Effector memory CD8-positive, alpha-beta T cell (primary cell): ENCODE data around the gene PLPP4.
A peak's percentile ranks its signal among the peaks of the same experiment; 100 is the strongest.

Experiments
- ATAC-seq: fragments of 150-1000 bp; cut with Tn5 transposase; replicated peaks from 2 replicates; pipeline ENCODE4 v1.10.0; 2021; ENCODE audit warnings: mild to moderate bottlenecking, moderate library complexity
- DNase-seq, 3 experiments: peaks; one replicate each; pipeline ENCODE4 v3.0.0; 2021
- H3K27ac Mint-ChIP-seq, 2 donors: one replicate each; pipeline ENCODE4 v1.8.0; 2022; ENCODE audit warnings: mild to moderate bottlenecking in 2 of 2, mixed read lengths in 2 of 2, moderate library complexity in 2 of 2
- H3K27me3 Mint-ChIP-seq, 2 donors: one replicate each; pipeline ENCODE4 v1.8.0; 2022; ENCODE audit warnings: mixed read lengths in 2 of 2
- H3K36me3 Mint-ChIP-seq: one replicate; pipeline ENCODE4 v1.8.0; 2022; ENCODE audit warnings: mild to moderate bottlenecking, moderate library complexity, mixed read lengths; ENCODE audit not compliant: insufficient read depth
- H3K4me1 Mint-ChIP-seq, 2 donors: one replicate each; pipeline ENCODE4 v1.8.0; 2022; ENCODE audit warnings: low read depth in 2 of 2, mixed read lengths in 2 of 2
- H3K4me3 Mint-ChIP-seq, 2 donors: one replicate each; pipeline ENCODE4 v1.8.0; 2022; ENCODE audit warnings: mild to moderate bottlenecking in 2 of 2, mixed read lengths in 2 of 2, moderate library complexity in 2 of 2
- H3K9me3 Mint-ChIP-seq, 2 donors: one replicate each; pipeline ENCODE4 v1.8.0; 2022; ENCODE audit warnings: mixed read lengths in 2 of 2

PLPP4 gene

DNA sequence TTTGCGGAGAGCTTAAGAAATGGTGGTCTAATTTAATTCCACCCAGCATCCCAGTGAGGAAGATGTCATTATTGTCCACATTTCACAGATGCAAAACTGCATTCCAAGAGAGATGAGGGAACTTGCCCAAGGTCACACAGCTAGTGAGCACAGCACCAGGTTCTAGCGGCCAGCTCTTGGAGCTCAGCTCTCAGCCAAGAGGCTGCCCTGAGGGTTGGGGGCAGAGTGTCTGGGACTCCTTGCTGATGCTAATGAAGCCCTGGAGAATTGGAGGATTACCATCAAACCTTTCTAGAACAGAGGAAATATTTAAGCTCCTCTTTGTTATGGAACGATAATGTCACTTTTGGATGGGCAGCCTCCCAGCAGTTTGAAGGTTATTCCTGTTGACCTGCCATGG is 48.0 kb downstream of the PLPP4 start:
- H3K9me3 Mint-ChIP-seq, result peaks cover 0 to 1% of the 10 kb centered on the region in 2 donors
- H3K4me3 Mint-ChIP-seq, result no peak overlapping the region
- ATAC-seq (no peak), DNase-seq (no peak)
- H3K27me3 Mint-ChIP-seq, result peaks cover 2 to 11% of the 10 kb centered on the region in 2 donors
- H3K4me1 Mint-ChIP-seq, result no peaks in the 10 kb centered on the region
- H3K36me3 Mint-ChIP-seq, result no peaks in the 10 kb centered on the region
- no peak overlapping the region for H3K27ac Mint-ChIP-seq

- Mint-ChIP-seq H3K4me1 (no peaks in the 10 kb centered on the region), H3K9me3 (no peaks in the 10 kb centered on the region), H3K36me3 (no peaks in the 10 kb centered on the region), H3K27me3 (peaks cover 0 to 11% of the 10 kb centered on the region in 2 donors), H3K4me3 (no peak overlapping the region), H3K27ac (no peak overlapping the region)
- no peak for ATAC-seq
- DNase-seq, result no peak
Measured at GRCh38 chr10:120505866-120506265, 48.8 kb downstream of the PLPP4 start.

- Mint-ChIP-seq H3K36me3 (no peaks in the 10 kb centered on the region), H3K27me3 (peaks cover 0 to 11% of the 10 kb centered on the region in 2 donors)
- ATAC-seq, result no peak
Measured at GRCh38 chr10:120506674-120507073, 49.6 kb downstream of the PLPP4 start.

DNA sequence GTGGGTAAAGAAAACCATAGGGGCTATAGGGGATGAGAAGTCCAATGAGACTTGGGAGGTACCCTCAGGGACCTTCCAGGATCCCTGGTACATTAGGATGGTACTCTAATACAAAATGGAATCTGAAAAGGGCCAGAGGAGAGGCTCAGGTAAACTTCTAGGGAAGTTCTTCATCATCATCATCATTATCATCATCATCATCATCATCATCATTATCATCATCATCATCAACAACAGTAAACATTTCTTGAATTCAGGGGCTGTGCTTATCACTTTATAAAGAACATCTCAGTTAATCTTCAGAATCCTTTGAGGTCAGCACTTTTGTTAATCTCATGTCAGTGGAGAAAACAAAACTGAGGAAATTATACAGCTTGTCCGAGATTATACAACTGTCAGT is 50.1 kb downstream of the PLPP4 start:
- H3K27me3 Mint-ChIP-seq, result peaks cover 0 to 7% of the 10 kb centered on the region in 2 donors
- H3K4me3 Mint-ChIP-seq, result no peak overlapping the region
- DNase-seq, result no peak
- no peak overlapping the region for H3K27ac Mint-ChIP-seq
- no peaks in the 10 kb centered on the region for H3K9me3 Mint-ChIP-seq
- no peaks in the 10 kb centered on the region for H3K36me3 Mint-ChIP-seq
- ATAC-seq, result no peak
- H3K4me1 Mint-ChIP-seq, result no peaks in the 10 kb centered on the region

More at GRCh38 chr10:120506674-120507073, 49.6 kb downstream of the PLPP4 start:
- Mint-ChIP-seq H3K27ac (no peak overlapping the region), H3K4me1 (no peaks in the 10 kb centered on the region), H3K4me3 (no peak overlapping the region), H3K9me3 (no peaks in the 10 kb centered on the region)
- DNase-seq, result no peak

- H3K9me3 Mint-ChIP-seq, result no peaks in the 10 kb centered on the region
- DNase-seq (no peak), ATAC-seq (no peak)
- no peak overlapping the region for H3K27ac Mint-ChIP-seq
- H3K27me3 Mint-ChIP-seq, result peaks cover 0 to 6% of the 10 kb centered on the region in 2 donors
- no peak overlapping the region for H3K4me3 Mint-ChIP-seq
- H3K36me3 Mint-ChIP-seq, result no peaks in the 10 kb centered on the region
- no peaks in the 10 kb centered on the region for H3K4me1 Mint-ChIP-seq
Measured at GRCh38 chr10:120507651-120508050, 50.6 kb downstream of the PLPP4 start.

GRCh38 chr10:120508393-120508792 is 51.4 kb downstream of the PLPP4 start:
- ATAC-seq (peak; percentile 19), DNase-seq (no peak)
- H3K4me3 Mint-ChIP-seq, result no peak overlapping the region

GRCh38 chr10:120508966-120509365 is 51.9 kb downstream of the PLPP4 start:
- Mint-ChIP-seq H3K4me3 (no peak overlapping the region), H3K4me1 (no peaks in the 10 kb centered on the region), H3K9me3 (peaks cover 0 to 2% of the 10 kb centered on the region in 2 donors), H3K27ac (no peak overlapping the region), H3K27me3 (no peaks in the 10 kb centered on the region), H3K36me3 (no peaks in the 10 kb centered on the region)
- DNase-seq (no peak), ATAC-seq (no peak)

More at GRCh38 chr10:120508393-120508792, 51.4 kb downstream of the PLPP4 start:
- H3K4me1 Mint-ChIP-seq, result no peaks in the 10 kb centered on the region
- H3K27me3 Mint-ChIP-seq, result no peaks in the 10 kb centered on the region
- H3K36me3 Mint-ChIP-seq, result no peaks in the 10 kb centered on the region
- H3K9me3 Mint-ChIP-seq, result peaks cover 0 to 2% of the 10 kb centered on the region in 2 donors
- H3K27ac Mint-ChIP-seq, result no peak overlapping the region

GRCh38 chr10:120511165-120511564 is 54.1 kb downstream of the PLPP4 start:
- DNase-seq (no peak), ATAC-seq (no peak)
- Mint-ChIP-seq H3K9me3 (peaks cover 0 to 2% of the 10 kb centered on the region in 2 donors), H3K27me3 (no peaks in the 10 kb centered on the region), H3K4me3 (no peak overlapping the region), H3K36me3 (no peaks in the 10 kb centered on the region), H3K27ac (no peak overlapping the region), H3K4me1 (no peaks in the 10 kb centered on the region)

GRCh38 chr10:120513307-120513796 is 56.3 kb downstream of the PLPP4 start:
- no peaks in the 10 kb centered on the region for H3K36me3 Mint-ChIP-seq
- ATAC-seq (no peak), DNase-seq (no peak)
- H3K27me3 Mint-ChIP-seq, result no peaks in the 10 kb centered on the region
- H3K9me3 Mint-ChIP-seq, result peaks cover 0 to 2% of the 10 kb centered on the region in 2 donors
- H3K4me3 Mint-ChIP-seq, result no peak overlapping the region
- H3K4me1 Mint-ChIP-seq, result no peaks in the 10 kb centered on the region
- H3K27ac Mint-ChIP-seq, result no peak overlapping the region

DNA sequence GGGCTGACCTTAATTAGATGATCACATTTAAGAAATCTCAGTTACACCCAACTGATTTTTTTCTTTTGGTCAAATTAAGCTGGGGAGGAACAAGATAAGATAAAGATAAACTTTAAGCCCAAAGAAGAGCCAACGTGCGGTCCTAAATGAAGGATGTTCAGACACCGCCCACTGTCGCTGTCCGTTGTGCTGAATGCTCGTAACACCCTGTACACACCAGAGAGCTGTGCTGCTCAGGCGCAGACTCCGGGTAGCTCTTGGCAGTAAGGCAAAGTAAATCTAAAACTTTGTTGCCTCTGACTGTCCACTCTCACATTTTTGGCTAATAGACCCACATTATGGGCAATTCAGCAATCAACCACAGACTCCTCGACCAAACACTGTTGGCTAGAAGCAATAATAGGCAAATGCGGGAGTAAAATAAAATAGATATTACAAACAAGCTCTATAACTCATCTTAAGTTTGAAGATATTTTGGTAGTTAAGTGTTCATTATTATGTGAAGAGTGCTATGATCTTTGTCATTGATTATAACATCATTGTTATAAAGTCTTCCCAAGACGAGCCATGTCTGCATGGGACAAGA is 57.1 kb downstream of the PLPP4 start:
- H3K4me1 Mint-ChIP-seq, result no peaks in the 10 kb centered on the region
- no peak for DNase-seq
- no peak overlapping the region for H3K4me3 Mint-ChIP-seq

DNA sequence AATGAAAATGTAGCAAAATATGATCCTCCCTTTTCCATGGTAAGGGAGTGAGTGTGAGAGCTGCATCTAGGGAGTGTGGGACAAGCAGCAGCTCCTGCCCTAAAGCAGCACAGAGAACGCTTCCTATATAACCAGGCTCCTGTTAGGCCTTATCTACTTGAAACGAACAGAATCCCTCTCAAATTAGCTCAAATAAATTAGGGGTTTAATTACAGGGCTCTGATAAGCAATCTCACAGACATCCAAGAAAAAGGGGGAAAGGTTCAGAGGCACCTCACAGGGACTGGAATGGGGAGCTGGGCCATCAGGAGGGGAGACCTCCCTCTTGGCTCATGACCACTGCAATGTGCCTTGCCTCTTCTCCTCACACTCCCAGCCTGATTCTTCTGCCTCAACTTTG is 57.9 kb downstream of the PLPP4 start:
- no peak overlapping the region for H3K27ac Mint-ChIP-seq
- ATAC-seq, result no peak
- H3K4me1 Mint-ChIP-seq, result no peaks in the 10 kb centered on the region
- no peak overlapping the region for H3K4me3 Mint-ChIP-seq
- no peaks in the 10 kb centered on the region for H3K36me3 Mint-ChIP-seq
- DNase-seq, result no peak
- no peaks in the 10 kb centered on the region for H3K27me3 Mint-ChIP-seq
- peaks cover 0 to 2% of the 10 kb centered on the region in 2 donors for H3K9me3 Mint-ChIP-seq

More for the DNA sequence above, 57.1 kb downstream of the PLPP4 start:
- H3K27ac Mint-ChIP-seq, result no peak overlapping the region
- no peaks in the 10 kb centered on the region for H3K36me3 Mint-ChIP-seq
- peaks cover 0 to 2% of the 10 kb centered on the region in 2 donors for H3K9me3 Mint-ChIP-seq
- ATAC-seq, result no peak
- H3K27me3 Mint-ChIP-seq, result no peaks in the 10 kb centered on the region

- ATAC-seq, result no peak
Measured at GRCh38 chr10:120515741-120516140, 58.7 kb downstream of the PLPP4 start.

DNA sequence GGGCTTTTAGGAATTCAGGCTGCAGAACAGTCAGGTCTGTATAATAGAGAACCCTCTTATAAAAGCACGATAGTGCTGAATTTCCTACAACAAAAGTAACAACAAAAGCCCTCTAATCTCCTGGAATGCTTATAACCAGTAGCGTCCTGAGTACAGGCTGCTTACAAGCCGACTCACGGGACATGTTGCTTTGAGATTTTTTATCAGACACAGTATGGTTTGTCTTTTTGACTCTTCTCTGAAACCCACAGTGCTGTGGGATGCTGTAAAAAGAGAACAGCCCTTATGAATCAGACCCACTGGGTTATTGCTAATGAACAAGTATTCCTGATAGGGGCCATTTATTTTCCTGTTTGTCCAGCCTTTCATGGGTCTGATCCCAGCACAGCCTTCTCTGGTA is 59.4 kb downstream of the PLPP4 start:
- ATAC-seq (no peak), DNase-seq (no peak)
- Mint-ChIP-seq H3K27ac (no peak overlapping the region), H3K9me3 (peaks cover 0 to 3% of the 10 kb centered on the region in 2 donors), H3K36me3 (no peaks in the 10 kb centered on the region), H3K27me3 (no peaks in the 10 kb centered on the region), H3K4me1 (no peaks in the 10 kb centered on the region), H3K4me3 (no peak overlapping the region)

More at GRCh38 chr10:120515741-120516140, 58.7 kb downstream of the PLPP4 start:
- H3K36me3 Mint-ChIP-seq, result no peaks in the 10 kb centered on the region
- H3K4me1 Mint-ChIP-seq, result no peaks in the 10 kb centered on the region
- H3K27me3 Mint-ChIP-seq, result no peaks in the 10 kb centered on the region
- peaks cover 0 to 3% of the 10 kb centered on the region in 2 donors for H3K9me3 Mint-ChIP-seq
- H3K27ac Mint-ChIP-seq, result no peak overlapping the region
- DNase-seq, result no peak
- no peak overlapping the region for H3K4me3 Mint-ChIP-seq

DNA sequence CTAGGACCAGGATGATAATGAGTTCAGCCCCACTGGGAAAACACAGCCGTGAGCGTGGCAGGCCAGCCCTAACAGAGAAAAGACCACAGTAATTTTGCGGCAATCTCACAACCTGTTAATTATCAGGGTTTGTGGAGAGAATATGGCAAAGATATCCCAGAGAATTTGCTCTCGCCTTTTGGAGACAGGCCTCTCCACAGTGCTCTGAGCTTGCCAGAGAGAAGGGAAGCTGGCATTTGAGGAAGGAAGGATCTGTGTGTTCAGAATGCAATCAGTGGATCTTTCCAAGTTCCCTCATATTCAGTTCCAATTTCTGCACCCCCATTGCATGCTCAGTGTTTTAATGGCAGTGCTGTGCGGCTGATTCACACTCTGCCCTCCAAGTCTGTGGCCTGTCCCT is 60.2 kb downstream of the PLPP4 start:
- no peaks in the 10 kb centered on the region for H3K4me1 Mint-ChIP-seq
- H3K4me3 Mint-ChIP-seq, result no peak overlapping the region
- no peak overlapping the region for H3K27ac Mint-ChIP-seq
- H3K27me3 Mint-ChIP-seq, result no peaks in the 10 kb centered on the region
- peaks cover 0 to 3% of the 10 kb centered on the region in 2 donors for H3K9me3 Mint-ChIP-seq
- ATAC-seq (no peak), DNase-seq (no peak)
- H3K36me3 Mint-ChIP-seq, result no peaks in the 10 kb centered on the region
